ENCODE data around the gene CPXM1.
A peak's percentile ranks its signal among the peaks of the same experiment; 100 is the strongest.
"Not testable (repeated sequence)": the region's sequence is repeated elsewhere in the genome, so short reads cannot be mapped to it uniquely, and the experiment has no call there.

CPXM1 gene

GRCh38 chr20:2799688-2800520 is 523 bp downstream of the CPXM1 start:
- DNase-seq (ENCODE audit: low spot score), result no peak

DNA sequence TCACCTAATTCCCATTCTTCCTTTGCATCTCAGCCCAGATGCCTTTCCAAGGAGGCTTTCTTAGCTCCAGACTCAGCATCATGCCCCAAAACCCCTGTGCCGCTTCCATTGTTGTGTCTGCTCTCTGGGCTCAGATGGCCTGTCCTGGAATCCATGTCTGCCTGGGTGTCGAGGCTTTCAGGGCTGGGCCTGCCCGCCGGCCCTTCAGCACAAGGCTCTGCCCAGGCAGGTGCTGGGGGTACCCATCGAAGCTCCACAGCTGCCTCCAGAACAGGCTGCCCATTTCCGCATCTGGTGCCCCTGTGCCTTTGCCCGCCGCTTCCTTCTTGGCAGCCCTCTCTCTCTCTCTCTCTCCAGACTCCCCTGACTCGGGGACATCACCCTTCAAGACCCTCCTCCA is 1.2 kb downstream of the CPXM1 start:
- DNase-seq (ENCODE audit: low spot score), result no peak

DNA sequence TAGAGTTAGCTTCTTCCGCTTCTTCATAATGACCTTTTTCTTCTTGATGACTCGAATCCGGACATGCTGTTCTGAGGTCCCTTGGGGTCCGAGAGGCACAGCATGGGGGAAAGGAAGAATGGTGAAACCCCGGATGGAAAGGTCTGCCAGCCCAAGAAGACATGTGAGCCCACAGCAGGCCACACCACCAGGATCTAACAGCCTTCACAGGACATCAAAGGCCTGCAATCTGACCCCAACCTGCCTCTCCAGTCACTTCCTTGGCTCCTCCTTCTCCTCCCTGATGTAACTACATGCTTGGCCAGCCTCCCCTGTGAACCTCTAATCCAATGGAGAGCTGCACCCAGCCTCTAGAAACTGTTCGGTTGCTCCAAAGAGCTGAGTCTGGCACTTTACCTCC is 1.6 kb downstream of the CPXM1 start:
- peak; percentile 10 for DNase-seq (ENCODE audit: low spot score)

DNA sequence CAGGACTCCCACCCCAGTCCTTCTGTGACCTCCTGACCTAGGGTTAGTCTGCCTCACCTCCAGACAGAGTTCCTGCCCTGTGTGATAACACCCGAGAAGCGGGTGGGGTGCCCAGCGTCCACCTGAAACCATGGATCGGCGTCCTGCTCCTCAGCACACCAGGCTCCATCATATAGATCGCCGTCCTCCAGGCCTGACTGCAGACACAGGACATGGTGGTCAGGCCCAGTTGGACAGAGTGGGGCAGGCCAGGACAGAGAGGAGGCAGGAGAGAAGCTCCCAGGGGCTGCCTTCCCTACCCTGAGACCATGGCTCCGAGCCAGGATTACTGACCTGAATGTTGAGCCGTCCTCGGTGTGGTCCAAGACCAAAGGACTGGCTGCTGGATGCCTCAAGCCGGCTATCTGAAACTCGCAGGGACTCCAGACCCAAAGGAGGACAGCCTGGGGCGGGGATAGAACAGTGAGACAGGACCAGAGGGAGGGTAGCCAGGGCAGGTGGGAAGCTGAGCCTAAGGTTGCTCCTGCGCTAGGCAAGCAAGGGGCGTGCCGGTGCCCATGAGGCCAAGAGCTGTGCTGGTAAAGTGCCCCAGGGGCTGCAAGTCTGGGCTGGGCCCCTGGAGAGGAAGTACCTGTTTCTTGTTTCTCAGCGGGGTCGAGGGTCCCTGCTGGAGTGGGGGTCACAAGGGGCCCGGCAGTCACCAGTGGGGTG is 2.2 kb downstream of the CPXM1 start:
- no peak for DNase-seq (ENCODE audit: low spot score)

DNA sequence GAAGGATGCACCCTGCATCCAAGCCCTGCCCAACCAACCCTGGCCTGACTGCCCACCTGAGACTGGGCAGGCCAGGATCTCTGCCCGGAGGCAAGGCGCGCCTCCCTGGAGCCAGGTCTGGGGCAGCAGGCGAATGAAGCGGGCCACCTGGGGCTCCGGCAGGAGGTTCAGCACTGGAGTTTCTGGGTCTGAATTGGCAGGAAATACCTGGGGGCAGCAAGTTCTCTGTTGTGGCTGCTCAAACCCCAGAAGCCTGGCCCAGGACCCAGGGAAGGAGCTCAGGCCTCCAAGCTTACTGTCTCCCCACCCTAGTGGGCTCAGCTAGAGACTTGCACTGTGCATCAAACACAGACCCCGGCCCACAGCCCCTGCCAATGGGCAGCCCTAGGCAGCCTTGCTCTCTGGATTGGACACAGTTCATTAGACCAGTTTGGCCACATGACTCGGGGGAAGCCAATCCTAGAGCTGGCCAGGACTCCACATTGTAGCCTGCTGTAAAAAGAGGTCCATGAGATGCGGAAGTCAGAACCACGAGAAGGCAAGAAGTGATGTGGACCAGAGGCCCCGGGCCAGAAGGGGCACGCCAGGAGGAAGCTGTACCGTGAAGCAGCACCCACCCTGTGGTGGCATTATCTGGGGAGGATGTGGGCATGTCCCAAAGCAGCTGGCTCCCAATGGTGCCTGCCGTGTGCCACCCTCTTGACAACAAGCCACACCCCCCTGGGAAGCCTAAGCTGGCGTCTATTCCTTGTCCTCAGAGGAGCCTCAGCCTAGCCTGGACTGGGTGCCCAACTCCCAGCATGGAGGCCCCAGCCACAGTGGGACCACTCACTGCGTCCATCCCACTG is 3.1 kb downstream of the CPXM1 start:
- no peak for DNase-seq (ENCODE audit: low spot score)

GRCh38 chr20:2796011-2796660 is 4.3 kb downstream of the CPXM1 start:
- no peak for DNase-seq (ENCODE audit: low spot score)

- DNase-seq (ENCODE audit: low spot score), result no peak
Observed at GRCh38 chr20:2795451-2795850, 5.0 kb downstream of the CPXM1 start.

GRCh38 chr20:2794866-2795447 is 5.5 kb downstream of the CPXM1 start:
- DNase-seq (ENCODE audit: low spot score), result no peak

GRCh38 chr20:2794202-2794748 is 6.2 kb downstream of the CPXM1 start:
- DNase-seq (ENCODE audit: low spot score), result no peak

DNA sequence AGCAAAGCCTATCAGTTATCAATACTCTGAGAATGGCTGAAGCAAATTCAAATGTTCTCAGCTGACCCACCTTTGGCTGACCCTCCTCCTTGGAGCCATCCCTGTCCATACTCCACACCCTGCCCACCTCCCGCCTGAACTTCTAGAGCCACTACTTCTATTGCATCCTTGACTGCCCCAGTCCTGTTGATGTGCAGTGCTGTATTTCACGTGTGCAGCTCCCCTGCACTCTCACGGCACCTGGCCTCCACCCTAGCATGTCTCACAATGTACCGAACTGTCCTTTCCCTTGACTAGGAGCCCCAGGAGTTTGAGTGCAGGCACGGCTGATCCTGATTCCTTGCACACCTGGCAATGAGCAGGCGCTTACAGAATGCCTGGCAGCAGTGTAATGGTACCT is 7.0 kb downstream of the CPXM1 start:
- no peak for DNase-seq (ENCODE audit: low spot score)

- no peak for DNase-seq (ENCODE audit: low spot score)
Observed at GRCh38 chr20:2783908-2784566, 16.4 kb downstream of the CPXM1 start.

GRCh38 chr20:2780948-2781347 is 19.5 kb downstream of the CPXM1 start:
- DNase-seq (ENCODE audit: low spot score), result no peak

DNA sequence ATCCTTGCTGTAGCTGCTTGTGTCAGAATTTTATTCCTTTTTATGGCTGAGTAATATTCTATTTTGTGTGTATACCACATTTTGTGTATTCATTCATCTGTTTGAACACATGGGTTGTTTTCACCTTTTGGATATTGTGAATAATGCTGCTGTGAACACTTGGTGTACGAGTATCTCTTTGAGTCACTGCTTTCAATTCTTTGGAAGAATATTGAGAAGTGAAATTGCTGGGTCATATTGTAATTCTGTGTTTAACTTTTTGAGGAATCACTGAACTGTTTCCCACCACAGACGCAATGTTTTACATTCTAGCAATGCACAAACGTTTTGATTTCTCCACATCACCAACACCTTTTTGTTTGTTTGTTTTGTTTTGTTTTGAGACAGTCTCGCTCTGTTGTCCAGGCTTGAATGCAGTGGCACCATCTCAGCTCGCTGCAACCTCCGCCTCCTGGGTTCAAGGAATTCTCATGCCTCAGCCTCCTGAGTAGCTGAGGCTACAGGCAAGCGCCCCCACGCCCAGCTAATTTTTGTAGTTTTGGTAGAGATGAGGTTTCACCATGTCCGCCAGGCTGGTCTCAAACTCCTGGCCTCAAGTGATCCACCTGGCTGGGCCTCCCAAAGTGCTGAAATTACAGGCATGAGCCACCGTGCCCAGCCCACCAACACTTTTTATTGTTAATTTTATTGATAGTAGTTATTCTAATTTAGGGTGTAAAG is 21.7 kb downstream of the CPXM1 start:
- no peak for DNase-seq (ENCODE audit: low spot score)

DNA sequence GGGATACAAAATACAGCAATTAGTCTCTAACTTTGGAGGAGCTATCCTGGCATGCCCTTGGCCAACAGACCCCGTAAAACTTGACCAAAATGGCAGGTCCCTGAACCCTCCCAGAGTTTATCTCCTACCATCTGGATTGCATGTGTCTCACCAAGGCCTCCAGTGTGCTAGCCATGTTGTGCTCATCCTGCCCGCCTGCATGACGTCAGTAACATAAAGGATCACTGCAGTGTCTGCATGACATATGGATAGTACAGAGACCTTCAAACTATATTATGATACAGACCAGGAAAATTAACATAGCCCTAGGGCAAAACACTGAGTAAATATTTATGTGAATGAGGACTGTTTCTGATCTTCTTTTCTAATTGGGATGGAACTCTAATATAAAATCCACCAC is 25.3 kb downstream of the CPXM1 start:
- no peak for DNase-seq (ENCODE audit: low spot score)

DNA sequence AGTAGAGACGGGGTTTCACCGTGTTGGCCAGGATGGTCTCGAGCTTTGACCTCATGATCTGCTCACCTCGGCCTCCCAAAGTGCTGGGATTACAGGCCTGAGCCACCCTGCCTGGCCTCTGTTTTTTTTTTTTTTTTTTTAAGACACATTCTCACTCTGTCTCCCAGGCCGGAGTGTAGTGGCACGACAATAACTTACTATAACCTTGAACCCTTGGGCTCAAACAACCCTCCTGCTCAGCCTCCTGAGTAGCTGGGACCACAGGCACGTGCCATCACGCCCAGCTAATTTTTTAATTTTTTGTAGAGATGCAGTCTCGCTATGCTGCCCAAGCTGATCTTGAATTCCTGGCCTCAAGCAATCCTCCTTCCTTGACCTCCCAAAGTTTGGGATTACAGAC is 26.6 kb downstream of the CPXM1 start:
- no peak for DNase-seq (ENCODE audit: low spot score)

DNA sequence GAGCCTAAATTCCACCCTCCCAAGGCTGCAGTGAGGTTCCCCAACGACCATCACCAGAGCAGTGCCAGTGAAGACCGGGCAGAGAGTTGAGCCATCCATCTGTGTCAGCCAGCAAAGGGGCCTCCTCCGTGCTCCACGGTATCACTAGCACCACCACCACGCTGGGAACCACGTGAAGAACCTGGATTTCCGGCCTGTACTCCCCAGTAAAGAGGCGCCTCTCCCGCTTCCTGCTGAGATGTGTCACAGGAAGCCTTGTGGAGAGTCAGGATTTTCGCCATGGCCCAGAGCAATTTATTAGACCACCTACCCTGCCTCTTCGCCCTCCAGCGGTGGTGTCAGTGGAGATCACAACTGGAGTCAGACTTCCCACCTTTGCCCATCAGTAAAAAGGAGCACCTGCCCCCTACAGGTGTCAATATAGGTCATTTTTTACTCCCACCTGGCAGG is 28.8 kb downstream of the CPXM1 start:
- no peak for DNase-seq (ENCODE audit: low spot score)

- DNase-seq (ENCODE audit: low spot score), result not testable (repeated sequence)
Observed at GRCh38 chr20:2770091-2770490, 30.3 kb downstream of the CPXM1 start.

- DNase-seq (ENCODE audit: low spot score), result no peak
Observed at GRCh38 chr20:2768632-2769015, 31.8 kb downstream of the CPXM1 start.

- DNase-seq (ENCODE audit: low spot score), result peak; percentile 23
Observed at GRCh38 chr20:2767768-2768631, 32.4 kb downstream of the CPXM1 start.
